SK-N-SH (cell line): ENCODE measurements around the gene PPP1R9A.

Source experiments
- EP300 ChIP-seq, 2 experiments: IDR thresholded peaks; 2 replicates each; pipeline versions ENCODE4 v1.4.0 to v1.6.1; 2012; ENCODE audit warnings: borderline replicate concordance in 1 of 2, low read depth in 1 of 2, low read length in 1 of 2
- GABPA ChIP-seq: IDR thresholded peaks from 2 replicates; pipeline ENCODE4 v1.4.0; 2012; ENCODE audit warnings: low read depth, mild to moderate bottlenecking
- GATA2 ChIP-seq: sonication (generic); formaldehyde crosslinking; IDR thresholded peaks from 2 replicates; pipeline ENCODE4 v1.5.0; 2020; ENCODE audit warnings: mild to moderate bottlenecking, missing genetic modification reagents
- RXRA ChIP-seq: IDR thresholded peaks from 2 replicates; pipeline ENCODE4 v1.4.0; 2012; ENCODE audit warnings: low read depth, mild to moderate bottlenecking, borderline replicate concordance
- TF ChIP-seq, protein P1 (sequence below): fragments of 200-600 bp; sonication (generic); IDR thresholded peaks from 2 replicates; pipeline ENCODE4 v1.6.1; 2017; ENCODE audit warnings: antibody characterized with exemption, mild to moderate bottlenecking, moderate library complexity

DNA sequence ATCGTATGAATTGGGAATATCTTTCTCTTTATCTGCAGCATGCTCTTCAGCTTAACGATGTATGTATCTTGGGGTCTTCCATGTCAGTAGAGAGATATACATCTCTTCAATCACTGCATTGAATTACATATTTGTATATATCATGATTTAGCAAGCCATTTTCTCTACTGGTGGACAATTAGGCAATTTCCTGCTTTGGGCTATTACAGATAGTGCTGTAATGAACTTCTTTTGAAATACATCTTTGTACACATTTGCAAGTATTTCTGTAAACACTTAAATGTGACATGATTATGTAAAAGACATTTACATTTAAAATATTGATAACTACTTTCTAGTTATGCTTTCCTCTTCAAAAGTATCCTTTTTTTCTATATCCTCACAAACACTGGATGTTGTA lies 199.0 kb downstream of the PPP1R9A start:
- TF ChIP-seq GABPA = no peak
- TF ChIP-seq RXRA = no peak
- TF ChIP-seq GATA2 = no peak
- no peak for TF ChIP-seq EP300 (IDR thresholded peaks at IDR 0.05; ENCODE audit: borderline replicate concordance in 1 of 2, low read depth in 1 of 2, low read length in 1 of 2)
- TF ChIP-seq, protein P1, sequence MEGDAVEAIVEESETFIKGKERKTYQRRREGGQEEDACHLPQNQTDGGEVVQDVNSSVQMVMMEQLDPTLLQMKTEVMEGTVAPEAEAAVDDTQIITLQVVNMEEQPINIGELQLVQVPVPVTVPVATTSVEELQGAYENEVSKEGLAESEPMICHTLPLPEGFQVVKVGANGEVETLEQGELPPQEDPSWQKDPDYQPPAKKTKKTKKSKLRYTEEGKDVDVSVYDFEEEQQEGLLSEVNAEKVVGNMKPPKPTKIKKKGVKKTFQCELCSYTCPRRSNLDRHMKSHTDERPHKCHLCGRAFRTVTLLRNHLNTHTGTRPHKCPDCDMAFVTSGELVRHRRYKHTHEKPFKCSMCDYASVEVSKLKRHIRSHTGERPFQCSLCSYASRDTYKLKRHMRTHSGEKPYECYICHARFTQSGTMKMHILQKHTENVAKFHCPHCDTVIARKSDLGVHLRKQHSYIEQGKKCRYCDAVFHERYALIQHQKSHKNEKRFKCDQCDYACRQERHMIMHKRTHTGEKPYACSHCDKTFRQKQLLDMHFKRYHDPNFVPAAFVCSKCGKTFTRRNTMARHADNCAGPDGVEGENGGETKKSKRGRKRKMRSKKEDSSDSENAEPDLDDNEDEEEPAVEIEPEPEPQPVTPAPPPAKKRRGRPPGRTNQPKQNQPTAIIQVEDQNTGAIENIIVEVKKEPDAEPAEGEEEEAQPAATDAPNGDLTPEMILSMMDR = no peak
